GM18508 (cell line): ENCODE results near the gene MIS18BP1.
"Not testable (repeated sequence)": the region's sequence is repeated elsewhere in the genome, so short reads cannot be mapped to it uniquely, and the experiment has no call there.

Experiments
- ATAC-seq: cut with Tn5 transposase; IDR thresholded peaks from one replicate; pipeline ENCODE4 v1.9.1; 2021; ENCODE audit warnings: moderate number of reproducible peaks; ENCODE audit not compliant: insufficient read depth, unreplicated experiment

The MIS18BP1 gene

DNA sequence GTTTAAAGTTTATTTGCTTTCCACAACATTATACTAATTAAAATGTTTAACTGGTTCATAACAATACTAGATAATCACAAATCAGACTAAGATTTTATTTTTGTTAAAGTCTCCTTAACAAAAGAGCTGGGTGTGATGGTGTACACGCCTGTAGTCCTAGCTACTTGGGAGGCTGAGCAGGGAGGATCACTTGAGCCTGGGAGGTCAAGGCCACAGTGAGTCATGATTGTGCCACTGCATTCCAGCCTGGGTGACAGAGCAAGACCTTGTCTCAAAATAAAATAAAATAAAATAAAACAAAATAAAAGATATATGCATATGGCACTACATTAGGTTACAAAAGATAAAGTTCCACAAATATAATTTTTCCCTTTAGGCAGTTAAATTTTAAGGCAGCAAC, 5.6 kb downstream of the MIS18BP1 start:
- ATAC-seq, result no peak

DNA sequence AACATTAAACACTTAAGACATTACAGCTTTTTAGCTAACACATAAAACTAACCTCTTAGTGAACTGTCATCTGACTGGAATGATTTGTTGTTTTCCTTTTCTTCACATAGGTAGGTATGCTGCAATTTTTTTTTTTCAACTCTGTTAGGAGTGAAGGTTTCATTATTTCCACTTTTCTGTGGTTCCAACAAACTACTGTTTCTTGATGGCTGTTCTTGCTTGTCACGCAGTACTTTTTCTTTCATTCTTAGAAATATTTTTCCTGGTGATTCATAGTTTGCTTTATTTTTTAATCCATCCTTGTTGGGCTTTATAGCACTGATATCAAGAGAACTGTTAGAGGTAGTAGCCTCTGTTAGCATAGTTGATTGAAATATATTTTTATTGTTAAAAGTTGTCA, 6.3 kb downstream of the MIS18BP1 start:
- ATAC-seq, result peak; percentile 37

DNA sequence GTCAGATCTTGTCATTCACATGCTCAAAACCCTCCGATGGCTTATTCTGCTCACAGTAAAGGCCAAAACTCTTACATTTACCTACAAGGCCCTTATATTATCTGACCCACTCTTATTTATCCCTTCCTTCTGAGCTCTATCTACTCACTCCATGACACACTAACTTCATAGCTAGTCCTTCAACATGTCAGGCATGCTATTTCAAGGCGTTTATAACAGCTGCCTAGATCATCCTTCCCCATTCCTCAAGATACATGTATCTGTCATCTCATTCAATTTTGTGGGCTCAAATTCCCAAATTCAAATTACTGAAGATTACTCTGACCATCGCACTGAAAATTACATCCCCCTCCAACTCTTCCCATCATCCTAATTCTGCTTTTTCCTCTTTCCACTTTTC, 6.9 kb downstream of the MIS18BP1 start:
- ATAC-seq, result no peak

DNA sequence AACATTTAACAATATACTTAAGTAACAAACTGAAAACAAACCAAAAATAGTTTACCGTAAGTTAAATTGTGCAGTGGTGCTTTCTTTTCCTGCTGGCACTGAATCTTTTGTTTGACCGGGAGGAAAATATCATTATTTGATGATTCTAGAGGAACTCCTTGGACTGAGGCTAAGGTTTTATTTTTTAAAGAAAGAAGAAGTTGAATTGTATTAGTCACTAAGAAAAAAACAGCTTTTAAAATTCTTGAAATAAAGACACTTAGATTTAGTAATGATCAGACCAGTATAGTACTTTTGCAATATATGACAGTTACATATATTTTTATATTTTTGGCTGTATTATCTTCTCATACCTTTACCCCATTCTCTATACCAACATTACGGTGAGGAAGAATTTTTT, 10.3 kb downstream of the MIS18BP1 start:
- ATAC-seq, result no peak

DNA sequence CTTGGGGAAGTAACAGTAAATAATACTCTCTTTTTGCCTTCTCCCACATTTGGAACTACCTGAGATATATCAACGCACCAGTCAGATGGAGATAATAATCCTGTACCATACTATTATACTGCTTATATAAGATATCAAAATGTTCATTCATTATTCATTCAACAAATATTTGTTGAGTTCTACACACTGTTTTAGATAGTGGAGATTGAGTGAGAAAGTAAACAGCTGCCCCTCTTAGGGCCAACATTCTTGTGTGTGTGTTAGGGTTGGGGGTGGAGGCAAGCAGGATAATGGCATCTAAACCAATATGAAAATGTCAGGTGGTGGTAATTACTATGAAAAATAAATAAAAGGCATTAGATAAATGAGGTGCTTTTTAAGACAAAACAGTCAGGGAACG, 14.0 kb downstream of the MIS18BP1 start:
- no peak for ATAC-seq

DNA sequence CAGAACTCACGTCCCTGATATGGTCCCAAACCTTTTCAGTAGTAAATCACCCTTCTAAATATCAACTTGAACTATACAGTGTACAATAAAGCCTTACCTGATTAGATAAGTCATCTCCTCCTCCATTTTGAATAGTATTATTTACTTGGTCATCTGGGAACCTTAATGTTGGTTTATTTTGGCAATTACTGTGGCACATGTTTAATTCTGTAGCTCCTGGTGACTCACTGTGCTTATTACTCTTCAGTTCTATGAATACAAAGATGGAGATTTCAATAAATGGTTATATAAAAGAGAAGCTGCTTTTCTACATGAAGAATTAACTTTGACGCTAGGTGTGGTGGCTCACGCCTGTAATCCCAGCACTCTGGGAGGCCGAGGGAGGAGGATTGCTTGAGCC, 25.4 kb downstream of the MIS18BP1 start:
- no peak for ATAC-seq

DNA sequence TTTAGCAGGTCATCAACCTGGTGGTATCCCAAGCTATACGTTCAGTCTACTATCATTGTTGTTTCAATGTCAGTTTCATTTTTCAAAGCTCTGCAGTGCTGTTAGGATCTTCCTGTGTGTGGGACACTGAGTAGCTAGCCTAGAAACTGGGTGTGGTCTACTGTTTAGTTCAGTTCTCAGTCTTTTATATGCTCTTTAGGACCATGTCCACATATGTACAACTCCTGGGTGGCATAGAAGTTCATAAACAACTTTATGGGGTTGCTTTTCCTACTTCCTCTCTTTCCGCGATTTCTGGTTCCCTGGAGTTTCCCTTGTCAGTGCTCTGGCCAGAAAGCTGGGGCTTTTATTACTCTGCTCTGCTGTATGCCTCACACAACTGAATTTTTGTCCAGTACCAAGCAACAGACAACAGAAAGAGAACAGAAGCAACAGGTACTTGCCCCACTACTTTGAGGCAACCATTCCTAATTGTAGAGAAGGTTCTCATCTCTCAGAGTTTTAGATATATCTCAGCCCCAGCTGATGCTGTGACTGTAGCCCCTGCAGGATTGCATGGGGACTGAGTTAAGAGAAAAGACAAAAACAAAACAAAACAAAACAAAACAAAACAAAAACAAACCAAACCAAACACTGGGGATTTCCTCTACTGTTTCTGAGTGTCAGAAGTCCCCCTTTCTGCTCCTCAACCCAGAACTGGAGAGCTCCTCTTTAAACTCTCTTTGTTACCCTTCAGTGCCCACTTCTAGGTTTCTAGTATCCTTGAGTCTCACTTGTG, 30.3 kb downstream of the MIS18BP1 start:
- ATAC-seq, result no peak

DNA sequence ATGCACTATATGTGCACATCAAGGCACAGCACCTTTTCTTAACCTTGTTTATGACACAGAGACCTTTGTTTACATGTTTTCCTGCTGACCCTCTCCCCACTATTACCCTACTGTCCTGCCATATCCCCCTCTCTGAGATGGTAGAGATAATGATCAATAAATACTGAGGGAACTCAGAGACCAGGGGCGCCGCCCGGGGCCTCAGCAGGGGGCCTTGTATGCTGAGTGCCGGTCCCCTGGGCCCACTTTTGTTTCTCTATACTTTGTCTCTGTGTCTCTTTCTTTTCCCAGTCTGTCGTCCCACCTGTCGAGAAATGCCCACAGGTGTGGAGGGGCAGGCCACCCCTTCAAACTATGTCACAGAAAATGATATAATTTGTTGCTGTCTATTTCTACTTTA, 38.7 kb downstream of the MIS18BP1 start:
- ATAC-seq, result not testable (repeated sequence)

DNA sequence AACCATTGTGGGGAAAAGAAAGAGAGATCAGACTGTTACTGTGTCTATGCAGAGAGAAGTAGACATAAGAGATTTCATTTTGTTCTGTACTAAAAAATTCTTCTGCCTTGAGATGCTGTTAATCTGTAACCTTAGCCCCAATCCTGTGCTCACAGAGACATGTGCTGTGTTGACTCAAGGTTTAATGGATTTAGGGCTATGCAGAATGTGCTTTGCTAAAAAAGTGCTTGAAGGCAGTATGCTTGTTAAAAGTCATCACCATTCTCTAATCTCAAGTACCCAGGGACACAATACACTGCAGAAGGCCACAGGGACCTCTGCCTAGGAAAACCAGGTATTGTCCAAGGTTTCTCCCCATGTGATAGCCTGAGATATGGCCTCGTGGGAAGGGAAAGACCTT, 39.3 kb downstream of the MIS18BP1 start:
- ATAC-seq, result not testable (repeated sequence)

DNA sequence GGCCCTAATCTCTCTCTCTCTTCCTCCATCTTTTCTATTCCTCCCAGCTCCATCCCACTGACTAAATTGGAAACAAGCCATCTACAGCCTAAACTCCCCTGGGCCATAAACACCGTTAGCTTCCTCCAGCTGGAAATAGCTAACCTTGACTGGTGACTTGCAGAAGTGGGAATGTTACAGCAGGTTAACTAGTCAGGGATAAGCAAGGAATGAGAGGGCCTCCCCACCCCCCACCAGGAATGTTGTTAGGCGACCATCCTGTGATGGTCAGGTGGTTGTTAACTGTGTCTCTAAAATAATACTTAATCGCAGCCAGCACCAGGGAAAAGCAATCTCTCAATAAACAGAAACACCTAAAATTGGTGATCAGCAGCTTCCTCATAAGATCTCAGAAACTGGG, 40.8 kb downstream of the MIS18BP1 start:
- no peak for ATAC-seq

DNA sequence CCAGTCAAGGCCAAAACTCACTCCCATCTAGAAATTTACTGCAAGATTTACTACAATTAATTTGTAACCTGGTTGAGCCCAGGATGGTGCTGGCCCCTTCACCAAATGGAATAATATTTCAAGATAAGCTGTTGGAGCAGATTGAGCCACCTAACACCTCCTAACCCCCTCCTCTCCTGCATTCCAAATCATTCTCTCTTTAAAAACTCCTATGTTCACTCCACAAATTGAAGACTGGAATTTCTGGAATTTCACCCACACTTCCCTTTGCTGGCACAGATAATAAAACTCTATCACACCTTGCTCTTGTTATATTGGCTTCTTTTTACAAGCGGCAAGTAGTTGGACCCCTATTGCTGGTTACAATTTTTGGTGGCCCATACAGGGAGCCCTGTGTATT, 41.7 kb downstream of the MIS18BP1 start:
- no peak for ATAC-seq

DNA sequence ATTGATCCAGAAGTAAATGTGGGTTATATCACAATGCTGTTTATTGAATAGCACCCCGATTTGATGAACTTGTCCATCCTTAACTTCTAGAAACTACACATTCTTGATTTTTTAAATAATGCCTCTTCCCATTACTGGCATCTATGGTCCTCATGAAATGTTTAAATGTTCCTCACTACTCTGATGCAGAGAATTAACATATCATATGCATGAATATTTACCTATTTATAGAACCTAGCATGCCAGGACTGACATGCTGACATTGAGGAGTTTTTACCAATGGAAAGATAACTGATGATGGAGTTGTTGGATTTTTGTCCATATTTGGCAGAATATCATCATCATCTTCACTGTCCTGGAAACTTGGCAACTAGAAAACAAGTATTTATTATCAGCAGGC, 42.8 kb downstream of the MIS18BP1 start:
- no peak for ATAC-seq

DNA sequence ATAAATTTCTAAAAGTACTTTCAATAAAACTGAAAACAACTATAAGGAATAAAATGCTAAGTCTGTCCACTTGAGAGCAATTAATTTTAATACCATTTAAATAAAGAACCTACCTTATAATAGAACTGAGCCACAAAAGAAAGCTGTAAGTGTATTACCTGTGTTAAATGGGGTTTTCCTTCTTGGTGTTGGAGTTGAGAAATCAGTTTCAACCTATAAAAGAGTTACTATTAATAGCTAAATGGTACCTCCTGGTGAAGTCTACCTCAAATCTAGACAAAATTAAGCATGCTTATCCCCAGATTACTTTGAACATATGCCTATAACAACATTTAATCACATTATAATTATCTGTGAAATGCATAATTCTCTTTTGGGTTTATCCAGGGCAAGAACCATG, 48.8 kb downstream of the MIS18BP1 start:
- ATAC-seq, result no peak

DNA sequence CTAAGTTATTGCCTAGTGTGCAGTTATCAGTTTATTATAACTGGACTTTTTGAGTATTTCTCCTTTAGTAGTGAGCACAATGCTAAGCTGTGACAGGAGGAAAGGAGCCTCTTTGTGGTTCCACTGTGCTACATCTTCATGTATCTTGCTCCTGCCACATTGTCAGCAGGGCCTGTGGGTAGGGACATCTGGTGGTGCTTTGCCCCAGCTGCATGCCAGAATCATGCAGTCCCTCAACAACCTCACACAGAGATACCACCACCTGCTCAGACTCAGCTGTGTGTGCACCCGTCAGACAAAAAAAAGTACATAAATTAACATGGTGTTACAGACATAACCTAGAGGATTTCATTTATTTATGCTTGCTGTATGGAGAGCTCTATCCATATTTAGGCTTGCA, 51.1 kb downstream of the MIS18BP1 start:
- no peak for ATAC-seq

DNA sequence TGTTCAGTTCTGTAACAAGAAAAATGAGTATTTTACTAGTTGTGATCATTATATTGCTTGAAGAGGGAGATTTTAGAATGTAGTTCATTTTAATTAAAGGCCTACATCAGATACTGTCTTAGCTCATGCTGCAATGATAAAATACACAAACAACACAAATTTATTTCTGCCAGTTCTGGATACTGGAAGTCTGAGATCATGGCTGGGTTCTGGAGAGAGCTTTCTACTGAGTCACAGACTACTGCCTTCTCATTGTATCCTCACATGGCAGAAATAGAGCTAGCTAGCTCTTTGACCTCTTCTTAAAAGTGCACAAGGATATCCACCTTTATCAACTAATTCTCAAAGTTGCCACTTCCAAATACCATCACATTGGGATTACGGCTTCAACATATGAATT, 53.8 kb downstream of the MIS18BP1 start:
- ATAC-seq, result no peak

DNA sequence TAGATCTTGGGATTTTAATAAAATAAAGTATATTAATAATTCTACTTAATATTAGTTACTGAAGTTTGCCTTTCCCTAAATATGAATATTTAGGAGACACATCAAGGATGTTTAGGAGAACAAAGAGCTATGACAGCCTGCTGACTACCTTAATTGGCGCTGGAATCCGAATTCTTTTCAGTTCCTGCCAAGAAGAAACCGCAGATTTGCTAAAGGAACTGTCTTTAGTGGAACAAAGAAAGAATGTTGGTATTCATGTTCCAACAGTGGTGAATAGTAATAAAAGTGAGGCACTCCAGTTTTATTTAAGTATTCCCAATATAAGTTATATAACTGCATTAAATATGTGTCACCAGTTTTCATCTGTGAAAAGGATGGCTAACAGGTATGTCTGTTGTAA, 54.5 kb downstream of the MIS18BP1 start:
- ATAC-seq, result no peak

DNA sequence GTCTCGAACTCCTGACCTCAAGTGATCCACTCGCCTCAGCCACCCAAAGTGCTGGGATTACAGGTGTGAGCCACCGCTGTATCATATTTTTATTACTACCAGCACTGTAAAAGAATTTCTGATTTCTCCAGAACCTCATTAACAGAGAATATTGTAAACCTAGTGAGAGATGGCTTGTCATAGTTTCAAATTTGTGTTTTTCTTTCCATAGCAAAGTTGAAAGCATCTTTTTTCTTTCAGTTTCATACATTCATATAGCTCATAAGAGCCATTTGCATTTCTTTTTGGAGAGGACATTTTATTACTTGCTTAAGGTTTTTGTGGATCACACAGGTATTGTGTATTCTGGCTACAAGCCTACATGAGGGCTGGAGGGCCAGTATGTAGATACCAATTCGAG, 58.0 kb downstream of the MIS18BP1 start:
- ATAC-seq, result no peak

DNA sequence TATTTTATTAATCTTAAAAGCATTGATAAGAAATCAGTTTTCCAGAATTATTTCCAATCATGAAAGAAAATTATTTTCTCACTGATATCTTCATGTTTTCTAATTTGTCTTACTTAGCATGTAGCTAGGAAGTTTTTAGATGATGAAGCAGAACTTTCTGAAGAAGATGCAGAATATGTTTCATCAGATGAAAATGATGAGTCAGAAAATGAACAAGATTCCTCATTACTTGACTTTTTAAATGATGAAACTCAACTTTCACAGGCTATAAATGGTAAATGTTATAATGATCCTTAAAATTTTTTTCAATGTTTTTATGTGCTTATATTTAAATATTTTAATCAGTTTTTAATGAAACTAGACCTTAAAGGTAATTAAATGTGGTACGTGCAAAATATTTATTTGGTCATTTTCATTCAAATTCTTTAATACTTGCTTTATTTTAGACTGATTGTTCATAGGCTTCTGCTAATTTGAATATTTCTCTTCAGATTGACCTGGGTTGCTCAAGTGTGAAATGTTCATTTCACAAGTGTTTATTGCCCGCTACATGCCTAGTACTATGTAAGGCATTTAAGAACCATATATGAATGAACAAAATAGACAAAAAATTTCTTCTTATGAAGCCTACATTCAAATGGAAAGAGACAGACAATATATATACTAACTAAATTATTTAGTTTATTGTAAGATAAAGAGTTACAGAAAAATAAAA, 67.7 kb downstream of the MIS18BP1 start:
- no peak for ATAC-seq

DNA sequence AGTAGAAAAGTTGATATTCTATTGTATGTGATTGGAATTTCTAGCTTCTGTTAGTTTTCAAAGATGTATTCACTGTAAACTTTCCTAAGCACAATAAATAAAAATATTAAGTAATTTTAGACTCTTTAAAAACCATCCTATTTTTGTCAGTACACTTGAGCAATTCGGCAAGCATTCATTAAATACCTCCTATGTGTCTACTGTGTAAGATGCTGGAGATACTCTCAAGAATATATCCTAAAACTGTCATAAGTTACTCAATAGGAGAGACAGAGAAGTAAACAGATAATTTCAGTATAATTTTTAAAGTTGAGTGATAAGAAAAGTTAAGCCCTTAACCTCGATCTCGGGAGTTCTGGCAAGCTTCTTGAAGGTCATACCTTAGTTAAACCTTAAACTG, 71.2 kb downstream of the MIS18BP1 start:
- no peak for ATAC-seq

DNA sequence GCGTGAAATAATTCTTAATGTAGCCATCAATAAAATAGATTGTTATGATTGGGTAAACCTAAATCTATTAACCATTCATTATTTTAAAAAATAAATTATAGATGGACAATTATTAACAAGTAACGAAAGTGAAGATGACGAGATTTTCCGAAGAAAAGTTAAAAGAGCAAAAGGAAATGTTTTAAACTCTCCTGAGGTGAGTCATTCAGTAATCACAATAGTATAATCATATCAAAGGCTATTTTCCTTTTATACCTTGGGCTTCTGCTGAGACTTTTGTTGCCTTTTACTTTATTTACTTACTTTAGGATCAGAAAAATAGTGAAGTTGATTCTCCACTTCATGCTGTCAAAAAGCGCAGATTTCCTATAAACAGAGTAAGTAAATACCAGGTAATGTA, 71.7 kb downstream of the MIS18BP1 start:
- ATAC-seq, result no peak

DNA sequence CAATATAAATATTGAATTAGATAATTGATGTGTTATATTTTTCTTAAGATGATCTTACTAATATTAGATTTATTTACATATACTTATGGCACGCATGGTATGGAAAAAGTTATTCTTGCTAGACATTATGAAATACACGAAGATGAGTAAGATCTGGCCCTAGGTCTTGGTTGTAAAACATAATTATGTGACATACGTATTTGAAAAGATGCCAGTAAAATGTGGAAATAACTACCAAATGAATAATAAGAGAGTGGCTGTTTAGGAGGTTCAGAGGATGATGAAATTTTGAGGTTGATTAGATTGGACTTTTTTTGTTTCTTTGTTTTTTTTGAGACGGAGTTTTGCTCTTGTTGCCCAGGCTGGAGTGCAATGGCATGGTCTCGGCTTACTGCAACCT, 75.9 kb downstream of the MIS18BP1 start:
- ATAC-seq, result no peak

DNA sequence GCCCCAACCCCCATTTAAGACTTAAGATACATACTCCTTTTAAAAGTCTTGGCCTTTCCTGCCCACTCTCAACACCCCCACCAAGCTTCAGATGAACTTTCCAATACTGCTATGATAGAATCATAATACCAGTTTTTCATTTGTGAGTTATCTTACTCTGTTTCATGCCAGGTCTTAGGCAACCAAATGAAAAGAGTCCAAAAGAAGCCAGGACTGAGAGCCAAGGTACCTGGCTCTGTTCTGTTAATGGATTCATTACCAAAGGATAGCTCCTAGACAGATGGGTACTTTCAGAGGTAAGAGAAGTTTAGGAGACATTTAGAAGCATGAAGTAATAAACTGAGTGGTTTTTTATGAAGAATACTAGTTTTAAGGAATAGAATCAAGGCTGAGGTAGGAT, 83.1 kb downstream of the MIS18BP1 start:
- ATAC-seq, result no peak
